IMR-90 (cell line): Measurements from ENCODE around the gene RNFT2. TPM values are rescaled to one million over a fixed set of nuclear protein-coding genes. Genes with fewer than 3 reads are reported as not detected.

Experiments used
- ATAC-seq: fragments of 200-7000 bp; cut with Tn5 transposase; 2 replicates; pipeline ENCODE4 v1.9.1; 2020; ENCODE audit warnings: low read depth, mild to moderate bottlenecking, moderate library complexity
- BruUV-seq: library from RNA; stranded (reverse); fragments of 400-500 nt; replicated peaks from 2 replicates; lab custom pipeline; 2021; lab: Mats Ljungman, UMichigan
- CTCF ChIA-PET: fragments of 300-600 bp; formaldehyde crosslinking; extraction: SDS; loops from one replicate; lab custom pipeline; 2021; ENCODE audit warnings: antibody characterized with exemption; lab: Yijun Ruan, JAX
- POLR2A ChIA-PET: fragments of 300-600 bp; sonication (Branson Sonifier 250); formaldehyde crosslinking; loops from one replicate; lab custom pipeline; 2022; ENCODE audit warnings: antibody characterized with exemption; ENCODE audit not compliant: unreplicated experiment; lab: Charles Lee
- DNase-seq: peaks from one replicate; pipeline ENCODE4 v3.0.0; 2013
- H2AFZ ChIP-seq: replicated peaks from 2 replicates; pipeline ENCODE3; 2013; ENCODE audit warnings: low read length, mild to moderate bottlenecking; ENCODE audit not compliant: poor library complexity
- H2AK5ac ChIP-seq: 2 replicates; pipeline ENCODE4 v1.6.1; 2013; ENCODE audit warnings: low read depth, low read length, inconsistent platforms
- H2AK9ac ChIP-seq: replicated peaks from 2 replicates; pipeline ENCODE3; 2013; ENCODE audit warnings: mild to moderate bottlenecking, low read depth, low read length, moderate library complexity; ENCODE audit not compliant: poor library complexity
- H2BK120ac ChIP-seq: 2 replicates; pipeline ENCODE4 v1.6.1; 2013; ENCODE audit warnings: low read depth, low read length, inconsistent platforms
- H2BK15ac ChIP-seq: 3 replicates; pipeline ENCODE4 v1.6.1; 2013; ENCODE audit warnings: low read depth, low read length, inconsistent platforms
- H2BK20ac ChIP-seq: 2 replicates; pipeline ENCODE4 v1.6.1; 2013; ENCODE audit warnings: low read depth, mild to moderate bottlenecking, inconsistent platforms, low read length, moderate library complexity
- H2BK5ac ChIP-seq: 2 replicates; pipeline ENCODE4 v1.6.1; 2013; ENCODE audit warnings: mild to moderate bottlenecking, low read depth, low read length, inconsistent platforms; ENCODE audit not compliant: poor library complexity, severe bottlenecking
- H3K14ac ChIP-seq: replicated peaks from 2 replicates; pipeline ENCODE4 v1.6.1; 2013; ENCODE audit warnings: low read depth, low read length, inconsistent platforms
- H3K18ac ChIP-seq: 2 replicates; pipeline ENCODE4 v1.6.1; 2013; ENCODE audit warnings: low read depth, low read length, control low read depth
- H3K23ac ChIP-seq: 2 replicates; pipeline ENCODE4 v1.6.1; 2013; ENCODE audit warnings: low read depth, low read length, inconsistent platforms
- H3K27ac ChIP-seq: 2 replicates; pipeline ENCODE4 v1.5.1; 2013; ENCODE audit warnings: mild to moderate bottlenecking, control low read depth, low read length; ENCODE audit not compliant: insufficient read depth
- H3K27me3 ChIP-seq: 2 replicates; pipeline ENCODE4 v1.6.1; 2013; ENCODE audit warnings: low read length; ENCODE audit not compliant: control insufficient read depth, insufficient read depth
- H3K36me3 ChIP-seq: 2 replicates; pipeline ENCODE4 v1.6.1; 2013; ENCODE audit warnings: low read length, mixed read lengths; ENCODE audit not compliant: control insufficient read depth, insufficient read depth
- H3K4ac ChIP-seq: 2 replicates; pipeline ENCODE4 v1.6.1; 2013; ENCODE audit warnings: low read depth, low read length, inconsistent platforms
- H3K4me1 ChIP-seq: 2 replicates; pipeline ENCODE4 v1.6.1; 2013; ENCODE audit warnings: low read length, mixed read lengths; ENCODE audit not compliant: control insufficient read depth, insufficient read depth
- H3K4me2 ChIP-seq: 2 replicates; pipeline ENCODE4 v1.6.1; 2013; ENCODE audit warnings: low read depth, mild to moderate bottlenecking, control low read depth, low read length, moderate library complexity
- H3K4me3 ChIP-seq: 2 replicates; pipeline ENCODE4 v1.5.1; 2013; ENCODE audit warnings: low read depth, mild to moderate bottlenecking, control low read depth, low read length, moderate library complexity; ENCODE audit not compliant: insufficient read depth
- H3K56ac ChIP-seq: 2 replicates; pipeline ENCODE4 v1.6.1; 2013; ENCODE audit warnings: low read length, inconsistent platforms; ENCODE audit not compliant: insufficient read depth; ENCODE audit errors: extremely low read depth
- H3K79me1 ChIP-seq, 2 experiments: 2 replicates each; pipeline ENCODE4 v1.6.1; 2013; ENCODE audit warnings: low read length in 2 of 2, inconsistent platforms in 1 of 2, low read depth in 1 of 2
- H3K9ac ChIP-seq: 2 replicates; pipeline ENCODE4 v1.6.1; 2013; ENCODE audit warnings: low read depth, low read length, control low read depth
- H3K9me1 ChIP-seq: 2 replicates; pipeline ENCODE4 v1.6.1; 2013; ENCODE audit warnings: low read length, inconsistent platforms; ENCODE audit not compliant: insufficient read depth
- H3K9me3 ChIP-seq: 2 replicates; pipeline ENCODE4 v1.6.1; 2013; ENCODE audit warnings: low read length; ENCODE audit not compliant: control insufficient read depth, insufficient read depth
- H4K20me1 ChIP-seq: 2 replicates; pipeline ENCODE4 v1.6.1; 2013; ENCODE audit warnings: low read length, inconsistent platforms; ENCODE audit not compliant: insufficient read depth
- H4K5ac ChIP-seq: 2 replicates; pipeline ENCODE4 v1.6.1; 2013; ENCODE audit warnings: mild to moderate bottlenecking, low read depth, low read length, control low read depth
- H4K8ac ChIP-seq, 2 experiments: 2 replicates each; pipeline ENCODE4 v1.6.1; 2013; ENCODE audit warnings: low read depth in 2 of 2, low read length in 2 of 2, control low read depth in 1 of 2, inconsistent platforms in 1 of 2
- H4K91ac ChIP-seq: 2 replicates; pipeline ENCODE4 v1.6.1; 2013; ENCODE audit warnings: low read depth, low read length, inconsistent platforms; ENCODE audit not compliant: insufficient read depth
- BHLHE40 ChIP-seq: fragments of 150-350 bp; IDR thresholded peaks from 2 replicates; pipeline ENCODE4 v1.6.1; 2016; ENCODE audit warnings: mild to moderate bottlenecking, low read depth, low read length
- CEBPB ChIP-seq: IDR thresholded peaks from 2 replicates; pipeline ENCODE4 v1.6.1; 2012; ENCODE audit warnings: low read depth, low read length, improper control_type of control experiment
- CHD1 ChIP-seq: IDR thresholded peaks from 2 replicates; pipeline ENCODE4 v1.6.1; 2012; ENCODE audit warnings: low read depth, low read length, improper control_type of control experiment
- CTCF ChIP-seq: conservative IDR thresholded peaks from 2 replicates; pipeline ENCODE4 v1.5.1; 2012; ENCODE audit warnings: mild to moderate bottlenecking, low read depth, low read length, improper control_type of control experiment
- ELK1 ChIP-seq: fragments of 150-350 bp; IDR thresholded peaks from 2 replicates; pipeline ENCODE4 v1.6.1; 2016; ENCODE audit warnings: low read depth, mild to moderate bottlenecking, low read length, moderate library complexity, borderline replicate concordance
- FOS ChIP-seq: fragments of 150-350 bp; IDR thresholded peaks from 2 replicates; pipeline ENCODE4 v1.6.1; 2016; ENCODE audit warnings: low read depth, low read length
- MAFK ChIP-seq: IDR thresholded peaks from 2 replicates; pipeline ENCODE4 v1.6.1; 2012; ENCODE audit warnings: low read depth, low read length, improper control_type of control experiment
- MAZ ChIP-seq: IDR thresholded peaks from 2 replicates; pipeline ENCODE4 v1.6.1; 2012; ENCODE audit warnings: low read depth, mild to moderate bottlenecking, low read length, improper control_type of control experiment, moderate library complexity, borderline replicate concordance
- MXI1 ChIP-seq: IDR thresholded peaks from 2 replicates; pipeline ENCODE4 v1.6.1; 2012; ENCODE audit warnings: low read depth, mild to moderate bottlenecking, low read length, moderate library complexity, borderline replicate concordance
- NFE2L2 ChIP-seq: fragments of 150-350 bp; IDR thresholded peaks from 2 replicates; pipeline ENCODE4 v1.6.1; 2016; ENCODE audit warnings: low read depth, mild to moderate bottlenecking, low read length
- POLR2A ChIP-seq: IDR thresholded peaks from 2 replicates; pipeline ENCODE4 v1.6.1; 2012; ENCODE audit warnings: mild to moderate bottlenecking, low read depth, low read length
- RAD21 ChIP-seq: IDR thresholded peaks from 2 replicates; pipeline ENCODE4 v1.6.1; 2012; ENCODE audit warnings: low read length, improper control_type of control experiment
- RCOR1 ChIP-seq: IDR thresholded peaks from 2 replicates; pipeline ENCODE4 v1.6.1; 2012; ENCODE audit warnings: mild to moderate bottlenecking, low read length, improper control_type of control experiment; ENCODE audit not compliant: insufficient replicate concordance
- SMC3 ChIP-seq: fragments of 150-350 bp; IDR thresholded peaks from 2 replicates; pipeline ENCODE4 v1.6.1; 2016; ENCODE audit warnings: low read depth, mild to moderate bottlenecking, antibody characterized with exemption, low read length, moderate library complexity
- USF2 ChIP-seq: fragments of 150-350 bp; IDR thresholded peaks from 2 replicates; pipeline ENCODE4 v1.6.1; 2017; ENCODE audit warnings: mild to moderate bottlenecking, antibody characterized with exemption, low read length, low read depth
- WGBS, 2 experiments: methylation state at CpG; one replicate each; pipeline versions ENCODE4 v1.1.5 to v1.1.7; 2013; ENCODE audit warnings: missing lambda C conversion rate in 2 of 2; ENCODE audit not compliant: insufficient read length in 1 of 2; ENCODE audit errors: extremely low coverage in 2 of 2; 5-methylcytosine and 5-hydroxymethylcytosine counted together
- dilution Hi-C: fragments of 300-500 bp; cut with HindIII; formaldehyde crosslinking; loops from one replicate; pipeline ENCODE4 v1.14.3; 2018; ENCODE audit warnings: low sequenced_read_pairs; ENCODE audit not compliant: unreplicated experiment
- in situ Hi-C: fragments of 300-500 bp; cut with MboI; formaldehyde crosslinking; loops from 3 replicates; pipeline ENCODE4 v1.14.3; 2019; ENCODE audit warnings: low sequenced_read_pairs, inconsistent platforms, mixed read lengths
- intact Hi-C: fragments of 100-400 bp; cut with micrococcal nuclease; formaldehyde crosslinking; loops from 2 replicates; pipeline ENCODE4 v1.10.0; 2022
- polyA plus RNA-seq, 3 experiments: library from polyadenylated mRNA; depleted of rRNA; stranded (reverse); fragments of >200 nt; gene quantifications; 2 replicates each; pipeline ENCODE4 v1.2.3, GENCODE V29; 2012; ENCODE audit warnings: low replicate concordance in 1 of 3
- total RNA-seq: library from RNA; depleted of rRNA; stranded (reverse); fragments of >200 nt; gene quantifications from 2 replicates; pipeline ENCODE4 v1.2.3, GENCODE V29; 2012

The RNFT2 gene
- total and polyA plus RNA-seq, 2 of the 4 experiments (the other 2 are of a cell fraction), result 1.6 to 2.3 TPM

- no peaks in the 10 kb centered on the region for H3K36me3 ChIP-seq
- H3K9me1 ChIP-seq, result no peaks in the 10 kb centered on the region
- in situ Hi-C loops, result no loop called here
- no TSS peak for BruUV-seq
- H3K27me3 ChIP-seq, result no peaks in the 10 kb centered on the region; the same call in 1 of the 2 replicates
- CTCF ChIA-PET, result interaction anchor here (1.1 kb wide), 1 partner anchor 11 kb away, joined by 3 read pairs; no protein-coding TSS in a partner anchor
- no peak overlapping the region for H4K8ac ChIP-seq
- H3K9ac ChIP-seq, result no peak overlapping the region
- no peak overlapping the region for H2AK9ac ChIP-seq
- no peak overlapping the region for H3K4me2 ChIP-seq
- no peak for DNase-seq
- intact Hi-C loops, result no loop called here
- H3K56ac ChIP-seq, result no peak overlapping the region
- H3K23ac ChIP-seq, result no peak overlapping the region
- no peak overlapping the region for H2BK20ac ChIP-seq
- no peaks in the 10 kb centered on the region for H3K9me3 ChIP-seq
- H3K4me3 ChIP-seq, result no peak overlapping the region
- H3K4me1 ChIP-seq, result no peaks in the 10 kb centered on the region
- H3K79me1 ChIP-seq, result no peaks in the 10 kb centered on the region
- no peak overlapping the region for H3K4ac ChIP-seq
- no CpG with 5 or more reads among the region's 6 CpGs for WGBS, 2 experiments
- H3K18ac ChIP-seq, result no peak overlapping the region
- no peak overlapping the region for H4K5ac ChIP-seq
- no peak overlapping the region for H3K14ac ChIP-seq
- dilution Hi-C loops, result no loop called here
- H2BK15ac ChIP-seq, result no peak overlapping the region
- ATAC-seq, result no peak
- no peak overlapping the region for H2BK5ac ChIP-seq
- no peak overlapping the region for H2BK120ac ChIP-seq
- H2AK5ac ChIP-seq, result no peak overlapping the region
- POLR2A ChIA-PET, result no interaction called here
- H4K20me1 ChIP-seq, result no peaks in the 10 kb centered on the region
- H4K91ac ChIP-seq, result no peak overlapping the region
- no peak for TF ChIP-seq RCOR1
- TF ChIP-seq CEBPB, result no peak
- no peak for TF ChIP-seq CTCF
- TF ChIP-seq NFE2L2, result no peak
- TF ChIP-seq BHLHE40, result no peak
- no peak for TF ChIP-seq ELK1
- no peak for TF ChIP-seq POLR2A
- no peak for TF ChIP-seq MXI1
- no peak for TF ChIP-seq CHD1
- no peak for TF ChIP-seq FOS
- TF ChIP-seq USF2, result no peak
- TF ChIP-seq RAD21, result no peak
- no peak for TF ChIP-seq MAFK
- TF ChIP-seq SMC3, result no peak
- TF ChIP-seq MAZ, result no peak
- no peak overlapping the region for H3K27ac ChIP-seq
- no peak overlapping the region for H2AFZ ChIP-seq
These were observed 114.2 kb downstream of the RNFT2 start for GRCh38 chr12:116852303-116852702.
